H1 (cell line): ENCODE results near the gene ZDHHC11B. TPM values are rescaled to one million over a fixed set of nuclear protein-coding genes. Genes with fewer than 3 reads are reported as not detected.

Experiments
- CBX8 ChIP-seq: fragments of 300-800, 300-1000 bp; sonication (generic); IDR thresholded peaks from 2 replicates; pipeline ENCODE4 v1.7.1; 2016; ENCODE audit warnings: low read depth, low read length, borderline replicate concordance
- NANOG ChIP-seq: IDR thresholded peaks from 2 replicates; pipeline ENCODE4 v1.6.1; 2011; ENCODE audit warnings: low read length, low read depth, mild to moderate bottlenecking, inconsistent platforms; ENCODE audit not compliant: insufficient read depth, poor library complexity, severe bottlenecking
- TBP ChIP-seq: IDR thresholded peaks from 2 replicates; pipeline ENCODE4 v1.6.1; 2011; ENCODE audit warnings: low read depth, low read length, improper control_type of control experiment
- polyA plus RNA-seq, 7 experiments: library from polyadenylated mRNA; depleted of rRNA in 3 of 7; stranded (reverse) in 5 of 7; unstranded in 2 of 7; fragments of >200 nt in 5 of 7; fragments of 200-250 nt in 2 of 7; gene quantifications; 1 replicate in 5 of 7; 2 replicates in 1 of 7; 4 replicates in 1 of 7; pipeline versions ENCODE4 v1.2.1 to v1.2.3, GENCODE V29; 2011 to 2013; ENCODE audit warnings: missing spikeins in 2 of 7, mixed read lengths in 2 of 7
- total RNA-seq: library from RNA; stranded (reverse); fragmentation: NEBNext Ultra II Directional; extraction: Animal tissue kit (Norgen Biotek cat#: 25700); gene quantifications from 2 replicates; pipeline ENCODE4 v1.2.1, GENCODE V29; 2021

The ZDHHC11B gene
- total and polyA plus RNA-seq, 2 of the 8 experiments (the other 6 are each of a cell fraction or from before 2014, with no cell fraction given), result 0.29 to 2.5 TPM

DNA sequence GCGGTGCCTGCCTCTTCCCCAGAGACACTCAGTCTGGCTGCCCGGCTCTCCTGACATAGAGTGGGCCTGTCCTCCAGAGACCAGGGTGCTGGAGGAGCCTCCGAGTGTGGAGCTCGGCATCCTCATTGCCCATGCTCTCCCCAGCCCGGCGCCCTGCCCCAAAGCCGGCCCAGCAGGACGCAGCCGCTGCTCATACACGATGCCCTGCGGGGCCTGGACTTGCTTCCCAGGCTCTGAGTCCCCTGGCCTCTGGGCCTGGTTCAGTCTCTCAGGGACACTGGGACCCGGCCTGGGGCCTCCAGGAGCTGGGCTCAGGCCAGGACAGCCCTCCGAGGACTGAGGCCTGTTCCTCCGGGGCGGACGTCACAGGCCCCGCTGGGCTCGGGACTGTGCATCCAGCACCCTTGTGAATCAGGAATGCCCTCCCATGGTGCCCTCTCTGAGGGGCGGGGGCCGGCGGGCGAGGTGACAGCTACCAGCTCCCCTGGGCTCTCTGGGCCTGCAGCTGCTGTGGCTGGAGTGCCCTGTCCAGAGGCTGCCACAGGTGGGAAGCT lies 114.6 kb downstream of the ZDHHC11B start (continued):
- TF ChIP-seq CBX8 (no peak), NANOG (no peak), TBP (no peak)
